ENCODE data around the gene ZP3.
"Not testable (repeated sequence)": the region's sequence is repeated elsewhere in the genome, so short reads cannot be mapped to it uniquely, and the experiment has no call there.

GRCh38 chr7:76421097-76421496 is 3.7 kb upstream of the ZP3 start:
- not testable (repeated sequence) for TF ChIP-seq CTCF (conservative IDR thresholded peaks at IDR 0.05 in 1 of 2, IDR thresholded peaks at IDR 0.05 in 1 of 2; ENCODE audit: extremely low read depth in 1 of 2, insufficient read depth in 1 of 2, low read depth in 1 of 2, low read length in 2 of 2); EZH2 (IDR thresholded peaks at IDR 0.05; ENCODE audit: borderline replicate concordance, low read length)
